Lung (tissue), 12 donors: ENCODE measurements around the gene KRT7. TPM values are rescaled to one million over a fixed set of nuclear protein-coding genes. Genes with fewer than 3 reads are reported as not detected.

Source experiments
- ATAC-seq: fragments of 200-7000 bp; cut with Tn5 transposase; one replicate; pipeline ENCODE4 v1.9.1; 2020; ENCODE audit warnings: moderate number of reproducible peaks; ENCODE audit not compliant: insufficient read depth, low FRiP score
- DNase-seq, 3 donors: peaks; one replicate each; pipeline ENCODE4 v3.0.0-alpha.2; 2013 to 2017
- H3K27ac ChIP-seq, 2 donors: one replicate each; pipeline ENCODE4 v1.5.1; 2013; ENCODE audit warnings: mild to moderate bottlenecking in 2 of 2, moderate library complexity in 2 of 2, control low read depth in 1 of 2, inconsistent platforms in 1 of 2, low read depth in 1 of 2, low read length in 1 of 2
- H3K27me3 ChIP-seq, 3 donors: one replicate each; pipeline ENCODE4 v1.5.1; 2013; ENCODE audit warnings: low read length in 2 of 3; ENCODE audit not compliant: control insufficient read depth in 3 of 3, insufficient read depth in 3 of 3
- H3K36me3 ChIP-seq, 4 donors: one replicate each; pipeline ENCODE4 v1.5.1; 2013; ENCODE audit warnings: low read length in 4 of 4, mild to moderate bottlenecking in 1 of 4, moderate library complexity in 1 of 4; ENCODE audit not compliant: control insufficient read depth in 4 of 4, insufficient read depth in 4 of 4
- H3K4me1 ChIP-seq, 5 donors: one replicate each; pipeline ENCODE4 v1.5.1; 2013; ENCODE audit warnings: low read length in 5 of 5, mild to moderate bottlenecking in 2 of 5, moderate library complexity in 1 of 5; ENCODE audit not compliant: control insufficient read depth in 5 of 5, insufficient read depth in 5 of 5
- H3K4me3 ChIP-seq: one replicate; pipeline ENCODE4 v1.5.1; 2013; ENCODE audit warnings: mild to moderate bottlenecking, control low read depth, moderate library complexity
- H3K9ac ChIP-seq, 2 donors: one replicate each; pipeline ENCODE4 v1.5.1; 2013; ENCODE audit warnings: low read length in 2 of 2, control low read depth in 1 of 2; ENCODE audit not compliant: insufficient read depth in 1 of 2
- H3K9me3 ChIP-seq, 4 donors: one replicate each; pipeline ENCODE4 v1.5.1; 2013; ENCODE audit warnings: low read length in 3 of 4, mild to moderate bottlenecking in 1 of 4, moderate library complexity in 1 of 4; ENCODE audit not compliant: control insufficient read depth in 4 of 4, insufficient read depth in 3 of 4
- CTCF ChIP-seq: IDR thresholded peaks from 2 replicates; pipeline ENCODE4 v1.5.1; 2012; ENCODE audit warnings: mild to moderate bottlenecking; ENCODE audit errors: control extremely low read depth, extremely low read depth
- WGBS, 2 donors: extraction: QIAGEN DNeasy Blood & Tissue Kit; methylation state at CpG; one replicate each; pipeline ENCODE4 v1.1.7; 2013; 5-methylcytosine and 5-hydroxymethylcytosine counted together
- polyA plus RNA-seq, 2 donors: library from polyadenylated mRNA; stranded (reverse); fragments of 200-250 nt; gene quantifications; one replicate each; pipeline ENCODE4 v1.2.1, GENCODE V29; 2013
- total RNA-seq, 2 donors: library from RNA; depleted of rRNA in 1 of 2; stranded (reverse); fragments of >200 nt in 1 of 2; gene quantifications; one replicate each; pipeline ENCODE4 v1.2.1, GENCODE V29; 2014 to 2021
- donor health status: control.
- donor health status: control.
- donor health status: Bipolar disorder and iron deficiency.
- donor health status: healthy.
- donor health status: DM: yes; HTN: yes; CAD: no.

Gene KRT7
- total and polyA plus RNA-seq, 4 donors, result 33.6 to 1,415 (median 1,306) TPM

- 57 to 69% methylated on average over 4 of the region's 4 CpGs for WGBS, 2 donors
- DNase-seq (no peak), ATAC-seq (no peak)
- H3K9ac ChIP-seq, result no peak overlapping the region
- no peaks in the 10 kb centered on the region for H3K36me3 ChIP-seq
- no peak overlapping the region for H3K4me3 ChIP-seq
- peaks cover 0 to 9% (median 8%) of the 10 kb centered on the region in 3 donors for H3K27me3 ChIP-seq
- H3K27ac ChIP-seq, result no peak overlapping the region
- TF ChIP-seq CTCF, result no peak
- H3K9me3 ChIP-seq, result peaks cover 0 to 2% (median 0%) of the 10 kb centered on the region in 4 donors
- H3K4me1 ChIP-seq, result peaks cover 0 to 7% (median 0%) of the 10 kb centered on the region in 5 donors
Observed at GRCh38 chr12:52226446-52226845, 6.6 kb upstream of the KRT7 start.

GRCh38 chr12:52227606-52228166 lies 5.4 kb upstream of the KRT7 start:
- no peak for DNase-seq
- H3K36me3 ChIP-seq, result no peaks in the 10 kb centered on the region
- H3K4me1 ChIP-seq, result peaks cover 0 to 9% (median 0%) of the 10 kb centered on the region in 5 donors
- TF ChIP-seq CTCF, result no peak
- H3K4me3 ChIP-seq, result no peak overlapping the region
- H3K27me3 ChIP-seq, result peaks cover 0 to 20% (median 20%) of the 10 kb centered on the region in 3 donors
- H3K9me3 ChIP-seq, result no peaks in the 10 kb centered on the region
- 64 to 67% methylated on average over 5 of the region's 5 CpGs for WGBS, 2 donors
- H3K9ac ChIP-seq, result no peak overlapping the region
- ATAC-seq, result no peak
- no peak overlapping the region for H3K27ac ChIP-seq

GRCh38 chr12:52228366-52228765 lies 4.7 kb upstream of the KRT7 start:
- Histone ChIP-seq H3K9me3 (no peaks in the 10 kb centered on the region), H3K9ac (no peak overlapping the region), H3K27ac (no peak overlapping the region), H3K4me1 (peaks cover 0 to 9% (median 0%) of the 10 kb centered on the region in 5 donors), H3K36me3 (no peaks in the 10 kb centered on the region), H3K27me3 (peaks cover 0 to 22% (median 21%) of the 10 kb centered on the region in 3 donors), H3K4me3 (no peak overlapping the region)
- 72 to 75% methylated on average over 3 of the region's 3 CpGs for WGBS, 2 donors
- TF ChIP-seq CTCF, result no peak
- DNase-seq, result no peak
- ATAC-seq, result no peak

- whole genome bisulfite sequencing, 2 donors, result 90 to 93% methylated on average over 6 of the region's 6 CpGs
- Histone ChIP-seq H3K9ac (no peak overlapping the region), H3K36me3 (no peaks in the 10 kb centered on the region), H3K27me3 (peaks cover 0 to 25% (median 23%) of the 10 kb centered on the region in 3 donors), H3K27ac (no peak overlapping the region), H3K4me1 (peaks cover 0 to 9% (median 0%) of the 10 kb centered on the region in 5 donors), H3K9me3 (no peaks in the 10 kb centered on the region), H3K4me3 (no peak overlapping the region)
- no peak for TF ChIP-seq CTCF
- DNase-seq, result no peak
- no peak for ATAC-seq
Observed at GRCh38 chr12:52228931-52229330, 4.1 kb upstream of the KRT7 start.
